Dendritic cell treated with granulocyte-macrophage colony-stimulating factor and Interleukin-4, amounts not matched to agents 40 ng/mL and 50 ng/mL, for 4 days (primary cell): ENCODE measurements around the gene CPSF2.
"Not testable (repeated sequence)": the region's sequence is repeated elsewhere in the genome, so short reads cannot be mapped to it uniquely, and the experiment has no call there.

Source experiments
- H3K27ac Mint-ChIP-seq: one replicate; pipeline ENCODE4 v1.8.0; 2022; ENCODE audit warnings: mild to moderate bottlenecking, mixed read lengths
- H3K27me3 Mint-ChIP-seq: one replicate; pipeline ENCODE4 v1.8.0; 2022; ENCODE audit warnings: mild to moderate bottlenecking, mixed read lengths
- H3K36me3 Mint-ChIP-seq: one replicate; pipeline ENCODE4 v1.8.0; 2022; ENCODE audit warnings: low read depth, mixed read lengths
- H3K4me1 Mint-ChIP-seq: one replicate; pipeline ENCODE4 v1.8.0; 2022; ENCODE audit warnings: low read depth, mixed read lengths
- H3K4me3 Mint-ChIP-seq: one replicate; pipeline ENCODE4 v1.8.0; 2022; ENCODE audit warnings: mild to moderate bottlenecking, moderate library complexity, mixed read lengths
- H3K9me3 Mint-ChIP-seq: one replicate; pipeline ENCODE4 v1.8.0; 2022; ENCODE audit warnings: mixed read lengths
- intact Hi-C: fragments of 100-400 bp; cut with micrococcal nuclease; formaldehyde crosslinking; loops from one replicate; pipeline ENCODE4 v1.15.0; 2022

Gene CPSF2

GRCh38 chr14:92179178-92179577 lies 57.4 kb downstream of the CPSF2 start:
- H3K27ac Mint-ChIP-seq, H3K4me3 Mint-ChIP-seq, intact Hi-C loops, H3K36me3 Mint-ChIP-seq, H3K4me1 Mint-ChIP-seq, H3K27me3 Mint-ChIP-seq: not testable (repeated sequence)
- H3K9me3 Mint-ChIP-seq: peaks cover 10% of the 10 kb centered on the region

GRCh38 chr14:92185559-92185958 lies 63.8 kb downstream of the CPSF2 start:
- Mint-ChIP-seq H3K36me3 (no peaks in the 10 kb centered on the region), H3K4me1 (peaks cover 10% of the 10 kb centered on the region), H3K27ac (no peak overlapping the region), H3K4me3 (no peak overlapping the region), H3K27me3 (no peaks in the 10 kb centered on the region), H3K9me3 (peaks cover 8% of the 10 kb centered on the region)
- intact Hi-C loops: no loop called here

GRCh38 chr14:92187616-92188015 lies 65.8 kb downstream of the CPSF2 start:
- H3K27ac Mint-ChIP-seq, intact Hi-C loops, H3K27me3 Mint-ChIP-seq, H3K9me3 Mint-ChIP-seq, H3K4me3 Mint-ChIP-seq, H3K4me1 Mint-ChIP-seq, H3K36me3 Mint-ChIP-seq: not testable (repeated sequence)

- peaks cover 5% of the 10 kb centered on the region for H3K4me1 Mint-ChIP-seq
- no peak overlapping the region for H3K27ac Mint-ChIP-seq
- no peaks in the 10 kb centered on the region for H3K27me3 Mint-ChIP-seq
- intact Hi-C loops: no loop called here
- H3K9me3 Mint-ChIP-seq: peaks cover 8% of the 10 kb centered on the region
- no peaks in the 10 kb centered on the region for H3K36me3 Mint-ChIP-seq
- H3K4me3 Mint-ChIP-seq: no peak overlapping the region
Observed at GRCh38 chr14:92190768-92191167, 69.0 kb downstream of the CPSF2 start.

- Mint-ChIP-seq H3K4me3 (no peak overlapping the region), H3K9me3 (no peaks in the 10 kb centered on the region), H3K4me1 (peaks cover 23% of the 10 kb centered on the region), H3K36me3 (no peaks in the 10 kb centered on the region), H3K27me3 (peaks cover 26% of the 10 kb centered on the region), H3K27ac (no peak overlapping the region)
- intact Hi-C loops: no loop called here
Observed at GRCh38 chr14:92198804-92199203, 77.0 kb downstream of the CPSF2 start.

GRCh38 chr14:92199763-92200162 lies 78.0 kb downstream of the CPSF2 start:
- intact Hi-C loops: no loop called here
- Mint-ChIP-seq H3K4me3 (no peak overlapping the region), H3K4me1 (peaks cover 23% of the 10 kb centered on the region), H3K36me3 (no peaks in the 10 kb centered on the region), H3K27me3 (peaks cover 35% of the 10 kb centered on the region), H3K9me3 (no peaks in the 10 kb centered on the region), H3K27ac (no peak overlapping the region)

- intact Hi-C loops: no loop called here
- no peak overlapping the region for H3K4me3 Mint-ChIP-seq
- no peaks in the 10 kb centered on the region for H3K36me3 Mint-ChIP-seq
- no peak overlapping the region for H3K27ac Mint-ChIP-seq
- no peaks in the 10 kb centered on the region for H3K9me3 Mint-ChIP-seq
- H3K27me3 Mint-ChIP-seq: peaks cover 52% of the 10 kb centered on the region
- H3K4me1 Mint-ChIP-seq: peaks cover 16% of the 10 kb centered on the region
Observed at GRCh38 chr14:92203116-92203515, 81.3 kb downstream of the CPSF2 start.

GRCh38 chr14:92204792-92205191 lies 83.0 kb downstream of the CPSF2 start:
- no peaks in the 10 kb centered on the region for H3K9me3 Mint-ChIP-seq

GRCh38 chr14:92207012-92207927 lies 85.5 kb downstream of the CPSF2 start:
- Mint-ChIP-seq H3K36me3 (no peaks in the 10 kb centered on the region), H3K27me3 (peaks cover 41% of the 10 kb centered on the region), H3K9me3 (no peaks in the 10 kb centered on the region), H3K4me3 (no peak overlapping the region), H3K4me1 (peaks cover 2% of the 10 kb centered on the region), H3K27ac (no peak overlapping the region)
- intact Hi-C loops: no loop called here

More at GRCh38 chr14:92204792-92205191, 83.0 kb downstream of the CPSF2 start:
- H3K4me1 Mint-ChIP-seq: peaks cover 8% of the 10 kb centered on the region
- H3K36me3 Mint-ChIP-seq: no peaks in the 10 kb centered on the region
- no peak overlapping the region for H3K27ac Mint-ChIP-seq
- no peak overlapping the region for H3K4me3 Mint-ChIP-seq
- H3K27me3 Mint-ChIP-seq: peaks cover 54% of the 10 kb centered on the region
- intact Hi-C loops: no loop called here

- Mint-ChIP-seq H3K36me3 (no peaks in the 10 kb centered on the region), H3K9me3 (peaks cover 2% of the 10 kb centered on the region), H3K27ac (no peak overlapping the region), H3K4me3 (no peak overlapping the region), H3K27me3 (peaks cover 39% of the 10 kb centered on the region), H3K4me1 (no peaks in the 10 kb centered on the region)
- intact Hi-C loops: no loop called here
Observed at GRCh38 chr14:92207928-92208265, 86.1 kb downstream of the CPSF2 start.

GRCh38 chr14:92209141-92209540 lies 87.4 kb downstream of the CPSF2 start:
- H3K27me3 Mint-ChIP-seq: peaks cover 34% of the 10 kb centered on the region
- intact Hi-C loops: no loop called here
- no peak overlapping the region for H3K27ac Mint-ChIP-seq
- H3K4me1 Mint-ChIP-seq: no peaks in the 10 kb centered on the region
- H3K36me3 Mint-ChIP-seq: no peaks in the 10 kb centered on the region
- H3K4me3 Mint-ChIP-seq: no peak overlapping the region
- peaks cover 8% of the 10 kb centered on the region for H3K9me3 Mint-ChIP-seq

- Mint-ChIP-seq H3K27me3 (peaks cover 16% of the 10 kb centered on the region), H3K4me1 (peaks cover 11% of the 10 kb centered on the region)
- H3K36me3 Mint-ChIP-seq, H3K9me3 Mint-ChIP-seq, H3K27ac Mint-ChIP-seq, H3K4me3 Mint-ChIP-seq, intact Hi-C loops: not testable (repeated sequence)
Observed at GRCh38 chr14:92213125-92213524, 91.4 kb downstream of the CPSF2 start.

GRCh38 chr14:92215579-92215978 lies 93.8 kb downstream of the CPSF2 start:
- no peaks in the 10 kb centered on the region for H3K36me3 Mint-ChIP-seq
- intact Hi-C loops: no loop called here
- peaks cover 8% of the 10 kb centered on the region for H3K9me3 Mint-ChIP-seq
- H3K4me3 Mint-ChIP-seq: no peak overlapping the region
- H3K27me3 Mint-ChIP-seq: peaks cover 11% of the 10 kb centered on the region
- H3K27ac Mint-ChIP-seq: no peak overlapping the region
- H3K4me1 Mint-ChIP-seq: peaks cover 11% of the 10 kb centered on the region

- H3K27ac Mint-ChIP-seq: no peak overlapping the region
- H3K36me3 Mint-ChIP-seq: no peaks in the 10 kb centered on the region
- intact Hi-C loops: no loop called here
- peaks cover 18% of the 10 kb centered on the region for H3K27me3 Mint-ChIP-seq
- H3K4me1 Mint-ChIP-seq: peaks cover 11% of the 10 kb centered on the region
- peaks cover 5% of the 10 kb centered on the region for H3K9me3 Mint-ChIP-seq
- H3K4me3 Mint-ChIP-seq: no peak overlapping the region
Observed at GRCh38 chr14:92217936-92218335, 96.2 kb downstream of the CPSF2 start.
